ENCODE data around the gene TEAD4.

Gene TEAD4

DNA sequence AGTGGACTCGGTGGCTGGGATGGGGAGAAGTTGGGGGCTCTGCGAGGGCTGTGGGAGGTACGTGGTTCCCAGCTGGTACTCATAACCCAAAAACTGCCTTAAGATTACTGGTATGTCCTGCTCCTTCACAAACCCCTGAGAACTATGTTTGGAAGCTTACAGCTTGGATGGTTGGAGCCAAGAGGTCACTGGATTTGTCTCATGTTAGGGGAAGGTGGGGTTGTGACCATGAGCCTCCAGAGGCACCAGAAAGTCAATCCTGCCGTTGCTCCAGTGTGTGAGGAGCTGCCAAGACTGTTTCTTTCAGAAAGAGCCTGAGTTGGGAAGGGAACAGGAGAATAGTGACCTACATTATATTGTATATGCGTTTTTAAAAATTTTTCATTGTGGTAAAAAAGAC is 33.5 kb downstream of the TEAD4 start:
- TF ChIP-seq, protein P1, sequence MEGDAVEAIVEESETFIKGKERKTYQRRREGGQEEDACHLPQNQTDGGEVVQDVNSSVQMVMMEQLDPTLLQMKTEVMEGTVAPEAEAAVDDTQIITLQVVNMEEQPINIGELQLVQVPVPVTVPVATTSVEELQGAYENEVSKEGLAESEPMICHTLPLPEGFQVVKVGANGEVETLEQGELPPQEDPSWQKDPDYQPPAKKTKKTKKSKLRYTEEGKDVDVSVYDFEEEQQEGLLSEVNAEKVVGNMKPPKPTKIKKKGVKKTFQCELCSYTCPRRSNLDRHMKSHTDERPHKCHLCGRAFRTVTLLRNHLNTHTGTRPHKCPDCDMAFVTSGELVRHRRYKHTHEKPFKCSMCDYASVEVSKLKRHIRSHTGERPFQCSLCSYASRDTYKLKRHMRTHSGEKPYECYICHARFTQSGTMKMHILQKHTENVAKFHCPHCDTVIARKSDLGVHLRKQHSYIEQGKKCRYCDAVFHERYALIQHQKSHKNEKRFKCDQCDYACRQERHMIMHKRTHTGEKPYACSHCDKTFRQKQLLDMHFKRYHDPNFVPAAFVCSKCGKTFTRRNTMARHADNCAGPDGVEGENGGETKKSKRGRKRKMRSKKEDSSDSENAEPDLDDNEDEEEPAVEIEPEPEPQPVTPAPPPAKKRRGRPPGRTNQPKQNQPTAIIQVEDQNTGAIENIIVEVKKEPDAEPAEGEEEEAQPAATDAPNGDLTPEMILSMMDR (IDR thresholded peaks at IDR 0.05) = no peak

- TF ChIP-seq, protein P1 (IDR thresholded peaks at IDR 0.05) = no peak
Observed at GRCh38 chr12:2997989-2998670, 38.9 kb downstream of the TEAD4 start.

- TF ChIP-seq, protein P1 (IDR thresholded peaks at IDR 0.05) = no peak
Observed at GRCh38 chr12:2998789-2999264, 39.6 kb downstream of the TEAD4 start.

GRCh38 chr12:2999265-2999841 is 40.2 kb downstream of the TEAD4 start:
- TF ChIP-seq, protein P1 (IDR thresholded peaks at IDR 0.05) = no peak

DNA sequence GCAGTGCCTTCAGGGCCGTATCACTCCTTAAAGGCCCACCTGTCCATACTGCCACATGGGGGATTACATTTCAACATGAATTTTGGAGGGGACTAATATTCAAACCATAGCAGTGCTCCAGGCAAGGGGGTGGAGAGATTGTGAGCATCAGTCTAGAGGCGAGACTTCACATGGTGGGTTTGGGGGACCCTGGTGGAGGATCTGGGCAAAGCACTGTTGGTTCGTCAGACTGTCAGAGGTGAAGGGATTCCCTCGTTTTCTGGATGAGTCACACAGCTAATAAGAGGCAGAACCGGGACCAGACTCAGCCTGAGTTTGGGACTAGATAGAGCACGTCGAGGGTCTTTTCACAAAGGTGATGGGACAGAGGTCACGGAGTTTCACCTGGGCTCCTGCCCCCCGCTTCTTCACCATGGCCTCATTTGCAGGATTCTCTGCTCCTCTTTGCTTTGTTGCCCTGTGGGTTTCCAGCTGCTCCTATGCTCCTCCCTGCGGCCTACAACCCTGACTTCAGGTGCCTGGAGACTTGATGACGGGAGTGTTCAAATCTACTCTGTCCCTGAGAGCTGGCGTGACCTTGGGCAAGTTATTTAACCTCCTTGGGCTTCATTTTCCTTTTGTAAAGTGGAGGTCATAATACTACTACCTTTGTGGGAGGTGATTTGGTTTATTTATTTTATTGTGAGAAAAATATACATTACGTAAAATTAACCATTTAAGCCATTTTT is 41.5 kb downstream of the TEAD4 start:
- TF ChIP-seq, protein P1 (IDR thresholded peaks at IDR 0.05) = no peak

DNA sequence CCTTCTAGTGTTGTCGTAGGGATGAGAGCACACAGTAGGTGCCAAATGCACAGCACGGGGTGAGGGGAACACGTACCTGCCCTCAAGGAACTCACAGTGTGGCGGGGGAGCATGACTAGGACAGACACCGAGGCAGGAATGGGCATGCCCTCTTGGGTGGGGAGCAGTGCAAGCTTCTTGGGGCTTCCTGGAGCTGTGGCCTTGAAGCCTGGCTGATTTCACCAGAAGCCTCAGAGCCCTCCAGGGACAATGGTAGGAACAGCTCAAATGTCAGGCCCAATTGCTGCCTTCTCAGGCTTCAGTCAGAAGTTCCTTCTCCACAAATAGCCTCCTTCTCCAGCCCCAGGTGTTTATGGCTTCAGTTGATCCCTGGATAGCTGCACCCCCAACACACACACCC is 43.4 kb downstream of the TEAD4 start:
- TF ChIP-seq, protein P1 (IDR thresholded peaks at IDR 0.05) = no peak

- TF ChIP-seq, protein P1 (IDR thresholded peaks at IDR 0.05) = no peak
Observed at GRCh38 chr12:3003357-3003992, 44.3 kb downstream of the TEAD4 start.

All from LNCAP (cell line).